GM23338 (cell line): ENCODE data around the gene TRHDE. TPM values are rescaled to one million over a fixed set of nuclear protein-coding genes. Genes with fewer than 3 reads are reported as not detected.

Experiments
- ATAC-seq: fragments of 200-7000 bp; cut with Tn5 transposase; 3 replicates; pipeline ENCODE4 v1.9.1; 2020
- DNase-seq: peaks from one replicate; pipeline ENCODE4 v3.0.0-alpha.2; 2015; ENCODE audit warnings: low spot score
- H2AFZ ChIP-seq: fragments of 200-600 bp; sonication (generic); 2 replicates; pipeline ENCODE4 v1.8.0; 2016; ENCODE audit warnings: antibody characterized with exemption, mild to moderate bottlenecking, moderate library complexity
- H3F3A ChIP-seq: fragments of 200-600 bp; sonication (generic); replicated peaks from 2 replicates; pipeline ENCODE4 v1.8.0; 2017; ENCODE audit warnings: antibody characterized with exemption, mixed run types, low read depth
- H3K27ac ChIP-seq: fragments of 200-600 bp; sonication (generic); 2 replicates; pipeline ENCODE4 v1.6.1; 2016; ENCODE audit warnings: low read depth
- H3K27me3 ChIP-seq: fragments of 200-600 bp; sonication (generic); 2 replicates; pipeline ENCODE4 v1.8.0; 2016; ENCODE audit warnings: mild to moderate bottlenecking, mixed run types, moderate library complexity; ENCODE audit not compliant: insufficient read depth
- H3K36me3 ChIP-seq: fragments of 200-600 bp; sonication (generic); 2 replicates; pipeline ENCODE4 v1.8.0; 2016; ENCODE audit warnings: mild to moderate bottlenecking; ENCODE audit not compliant: insufficient read depth
- H3K4me1 ChIP-seq: fragments of 200-600 bp; sonication (generic); 2 replicates; pipeline ENCODE4 v1.8.0; 2016; ENCODE audit warnings: mild to moderate bottlenecking, moderate library complexity; ENCODE audit not compliant: insufficient read depth
- H3K4me2 ChIP-seq: fragments of 200-600 bp; sonication (generic); 2 replicates; pipeline ENCODE4 v1.7.1; 2017; ENCODE audit warnings: mixed run types
- H3K4me3 ChIP-seq: fragments of 200-600 bp; sonication (generic); 2 replicates; pipeline ENCODE4 v1.6.1; 2016; ENCODE audit warnings: mixed run types
- H3K79me2 ChIP-seq: fragments of 200-600 bp; sonication (generic); replicated peaks from 2 replicates; pipeline ENCODE4 v1.8.0; 2017; ENCODE audit warnings: mild to moderate bottlenecking; ENCODE audit not compliant: insufficient read depth
- H3K9me2 ChIP-seq: fragments of 200-600 bp; sonication (generic); 2 replicates; pipeline ENCODE4 v1.8.0; 2017; ENCODE audit not compliant: insufficient read depth
- H4K20me1 ChIP-seq: fragments of 200-600 bp; sonication (generic); replicated peaks from 2 replicates; pipeline ENCODE4 v1.8.0; 2017; ENCODE audit warnings: mild to moderate bottlenecking; ENCODE audit not compliant: insufficient read depth
- H3K27ac Mint-ChIP-seq: 2 replicates; pipeline ENCODE4 v1.8.0; 2020; ENCODE audit warnings: inconsistent platforms, mild to moderate bottlenecking, moderate library complexity, mixed read lengths
- H3K27me3 Mint-ChIP-seq: 3 replicates; pipeline ENCODE4 v1.8.0; 2022; ENCODE audit warnings: low read depth, mild to moderate bottlenecking, moderate library complexity, mixed read lengths, inconsistent platforms; ENCODE audit not compliant: insufficient read depth, poor library complexity
- H3K36me3 Mint-ChIP-seq: 3 replicates; pipeline ENCODE4 v1.8.0; 2021; ENCODE audit warnings: low read depth, mild to moderate bottlenecking, inconsistent platforms, moderate library complexity, mixed read lengths
- H3K4me1 Mint-ChIP-seq: 3 replicates; pipeline ENCODE4 v1.8.0; 2020; ENCODE audit warnings: mild to moderate bottlenecking, inconsistent platforms, mixed read lengths
- H3K4me3 Mint-ChIP-seq: 3 replicates; pipeline ENCODE4 v1.8.0; 2021; ENCODE audit warnings: moderate library complexity, mild to moderate bottlenecking, inconsistent platforms, mixed read lengths
- H3K9me3 Mint-ChIP-seq: 3 replicates; pipeline ENCODE4 v1.8.0; 2020; ENCODE audit warnings: moderate library complexity, mild to moderate bottlenecking, inconsistent platforms, mixed read lengths
- CREB1 ChIP-seq: fragments of 250-450 bp; sonication (Bioruptor Pico); IDR thresholded peaks from 2 replicates; pipeline ENCODE4 v1.5.0; 2020; ENCODE audit warnings: low read depth, mild to moderate bottlenecking, moderate library complexity
- CTCF ChIP-seq, 2 experiments: fragments of 200-600 bp in 1 of 2; sonication (generic) in 1 of 2; conservative IDR thresholded peaks; 2 replicates each; pipeline versions ENCODE4 v1.5.1 to v1.6.1; 2016 to 2017; ENCODE audit warnings: antibody characterized with exemption in 2 of 2, low read depth in 2 of 2, mild to moderate bottlenecking in 2 of 2, moderate library complexity in 1 of 2
- ETS1 ChIP-seq: IDR thresholded peaks from 2 replicates; pipeline ENCODE4 v1.6.1; 2016; ENCODE audit warnings: antibody characterized with exemption
- EZH2 ChIP-seq: fragments of 200-600 bp; sonication (generic); IDR thresholded peaks from one replicate; pipeline ENCODE4 v1.8.0; 2017; ENCODE audit warnings: antibody characterized with exemption, mild to moderate bottlenecking, low read depth; ENCODE audit not compliant: unreplicated experiment
- EZH2phosphoT487 ChIP-seq: fragments of 200-600 bp; sonication (generic); IDR thresholded peaks from one replicate; pipeline ENCODE4 v1.8.1; 2018; ENCODE audit warnings: antibody characterized with exemption; ENCODE audit not compliant: unreplicated experiment
- JUNB ChIP-seq: IDR thresholded peaks from one replicate; pipeline ENCODE4 v1.6.1; 2016; ENCODE audit warnings: antibody characterized with exemption; ENCODE audit not compliant: unreplicated experiment
- NANOG ChIP-seq: IDR thresholded peaks from 2 replicates; pipeline ENCODE4 v1.6.1; 2016; ENCODE audit warnings: antibody characterized with exemption, borderline replicate concordance
- POLR2AphosphoS5 ChIP-seq: IDR thresholded peaks from 2 replicates; pipeline ENCODE4 v1.6.1; 2016; ENCODE audit warnings: antibody characterized with exemption, low read depth
- REST ChIP-seq: IDR thresholded peaks from one replicate; pipeline ENCODE4 v1.6.1; 2018; ENCODE audit warnings: antibody characterized with exemption; ENCODE audit not compliant: unreplicated experiment
- STAT1 ChIP-seq: IDR thresholded peaks from one replicate; pipeline ENCODE4 v1.6.1; 2016; ENCODE audit warnings: antibody characterized with exemption; ENCODE audit not compliant: unreplicated experiment
- ZNF114 ChIP-seq: fragments of 250-450 bp; sonication (Bioruptor Pico); IDR thresholded peaks from 2 replicates; pipeline ENCODE4 v1.5.0; 2020; ENCODE audit warnings: mild to moderate bottlenecking, moderate library complexity
- ZNF331 ChIP-seq: fragments of 250-450 bp; sonication (Bioruptor Pico); IDR thresholded peaks from 2 replicates; pipeline ENCODE4 v1.5.0; 2020; ENCODE audit warnings: low read depth, mild to moderate bottlenecking, moderate library complexity
- ZNF462 ChIP-seq: fragments of 250-450 bp; sonication (Bioruptor Pico); IDR thresholded peaks from 2 replicates; pipeline ENCODE4 v1.5.0; 2020; ENCODE audit warnings: mild to moderate bottlenecking, moderate library complexity
- polyA plus RNA-seq: library from polyadenylated mRNA; unstranded; fragments of >200 nt; fragmentation: Nextera tagmentation; extraction: Ambion mirVana; gene quantifications from 2 replicates; pipeline ENCODE4 v1.2.1, GENCODE V29; 2016
- total RNA-seq: library from RNA; depleted of rRNA; stranded (reverse); fragments of >200 nt; shearing (Covaris generic); gene quantifications from 2 replicates; pipeline ENCODE4 v1.2.3, GENCODE V29; 2014

The TRHDE gene
- total and polyA plus RNA-seq, 2 experiments from 2014 or later = 1.3 to 7.7 TPM

- Mint-ChIP-seq H3K36me3 (no peaks in the 10 kb centered on the region), H3K4me3 (no peak overlapping the region), H3K27me3 (peaks cover 1% of the 10 kb centered on the region), H3K27ac (no peak overlapping the region), H3K9me3 (peaks cover 5% of the 10 kb centered on the region; the same call in 2 of the 3 replicates), H3K4me1 (no peaks in the 10 kb centered on the region)
- H3K27ac ChIP-seq = no peak overlapping the region
- H3K27me3 ChIP-seq = no peaks in the 10 kb centered on the region
- ATAC-seq (no peak), DNase-seq (no peak)
- H3F3A ChIP-seq = no peaks in the 10 kb centered on the region
- H3K4me3 ChIP-seq = no peak overlapping the region
- H4K20me1 ChIP-seq = no peaks in the 10 kb centered on the region
- H3K79me2 ChIP-seq = no peaks in the 10 kb centered on the region
- H2AFZ ChIP-seq = peak overlapping the region; percentile 24; the same call in 1 of the 2 replicates
- TF ChIP-seq EZH2 = no peak
- no peak for TF ChIP-seq ZNF462
- TF ChIP-seq ZNF331 (CRISPR knock-in tag) = no peak
- TF ChIP-seq ZNF114 (CRISPR knock-in tag) = no peak
- no peak for TF ChIP-seq STAT1
- no peak for TF ChIP-seq CTCF (conservative IDR thresholded peaks at IDR 0.05; ENCODE audit: low read depth in 2 of 2)
- TF ChIP-seq CREB1 (CRISPR knock-in tag) = no peak
- TF ChIP-seq EZH2phosphoT487 = no peak
- TF ChIP-seq JUNB = no peak
- no peak for TF ChIP-seq REST
- no peak for TF ChIP-seq ETS1
- no peak for TF ChIP-seq NANOG
- TF ChIP-seq POLR2AphosphoS5 = no peak
- no peaks in the 10 kb centered on the region for H3K36me3 ChIP-seq
- no peak overlapping the region for H3K4me2 ChIP-seq
- no peaks in the 10 kb centered on the region for H3K4me1 ChIP-seq
- peaks cover 3% of the 10 kb centered on the region; the same call in 1 of the 2 replicates for H3K9me2 ChIP-seq
Observed at GRCh38 chr12:72242946-72243345, 29.2 kb upstream of the TRHDE start.
